ENCODE results near the gene GLIS1.

GLIS1 gene

GRCh38 chr1:53620061-53620855 is 118.7 kb downstream of the GLIS1 start:
- no peak for DNase-seq (ENCODE audit: extremely low read depth in 1 of 2, low read depth in 1 of 2)

- no peak for DNase-seq (ENCODE audit: extremely low read depth in 1 of 2, low read depth in 1 of 2)
These were observed 119.5 kb downstream of the GLIS1 start for GRCh38 chr1:53619367-53620060.

GRCh38 chr1:53618500-53619366 is 120.2 kb downstream of the GLIS1 start:
- no peak for DNase-seq (ENCODE audit: extremely low read depth in 1 of 2, low read depth in 1 of 2)

DNA sequence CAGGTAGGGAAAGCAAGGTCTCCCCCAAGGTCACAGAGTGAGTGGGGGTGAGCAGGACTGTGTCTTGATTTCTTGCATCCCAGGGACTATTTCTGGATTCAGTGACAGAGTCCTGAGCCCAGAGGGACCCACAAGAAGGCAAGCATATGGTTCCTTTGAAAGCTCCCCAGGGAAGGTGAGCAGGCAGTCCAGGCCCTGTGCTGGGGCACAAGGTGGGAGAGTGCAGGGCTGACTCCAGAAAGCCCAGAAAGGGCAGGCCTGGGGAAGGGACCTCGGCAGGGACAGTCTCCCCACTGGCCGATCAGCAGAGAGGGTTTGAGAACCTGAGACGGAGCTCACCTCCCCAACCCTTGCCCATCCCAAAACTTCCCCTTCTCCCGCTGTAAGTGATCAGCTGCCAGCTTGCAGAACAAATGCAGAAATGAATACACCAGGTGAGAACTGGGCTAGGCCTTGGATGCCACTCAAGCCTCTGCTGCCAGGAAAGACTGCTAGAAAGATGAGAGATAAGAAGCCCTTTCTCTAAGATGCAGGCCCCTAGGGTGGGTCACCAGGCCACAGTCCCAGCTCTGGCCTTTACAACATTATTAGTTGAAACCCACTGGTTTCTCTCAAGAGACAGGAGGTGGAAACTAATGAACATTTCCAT is 121.0 kb downstream of the GLIS1 start:
- DNase-seq (ENCODE audit: extremely low read depth in 1 of 2, low read depth in 1 of 2): no peak

DNA sequence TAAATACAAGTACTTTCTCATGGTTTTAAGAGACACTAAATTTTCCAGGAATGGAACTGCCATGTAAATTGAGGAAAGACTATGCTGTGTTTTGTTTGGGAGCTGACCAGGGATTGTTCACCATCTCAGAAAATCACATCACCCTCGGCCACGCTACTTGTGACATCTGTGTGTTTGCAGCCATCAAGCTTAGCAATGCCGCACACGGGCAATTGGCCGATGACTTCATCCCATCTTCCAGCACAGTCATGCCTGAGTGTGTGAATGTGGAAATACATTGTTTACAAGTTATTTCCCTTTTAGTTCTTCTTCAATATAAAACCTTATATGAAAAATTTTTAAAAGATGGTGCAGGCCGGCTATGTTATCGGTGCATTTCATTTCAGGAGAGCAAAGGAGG is 121.6 kb downstream of the GLIS1 start:
- DNase-seq (ENCODE audit: extremely low read depth in 1 of 2, low read depth in 1 of 2): no peak

- no peak for DNase-seq (ENCODE audit: extremely low read depth in 1 of 2, low read depth in 1 of 2)
These were observed 122.0 kb downstream of the GLIS1 start for GRCh38 chr1:53616927-53617326.

- DNase-seq (ENCODE audit: extremely low read depth in 1 of 2, low read depth in 1 of 2): no peak
These were observed 122.5 kb downstream of the GLIS1 start for GRCh38 chr1:53616511-53616910.

- no peak for DNase-seq (ENCODE audit: extremely low read depth in 1 of 2, low read depth in 1 of 2)
These were observed 123.9 kb downstream of the GLIS1 start for GRCh38 chr1:53615101-53615500.

- no peak for DNase-seq (ENCODE audit: extremely low read depth in 1 of 2, low read depth in 1 of 2)
These were observed 124.5 kb downstream of the GLIS1 start for GRCh38 chr1:53614231-53615021.

GRCh38 chr1:53608676-53609075 is 130.3 kb downstream of the GLIS1 start:
- no peak for DNase-seq (ENCODE audit: extremely low read depth in 1 of 2, low read depth in 1 of 2)

DNA sequence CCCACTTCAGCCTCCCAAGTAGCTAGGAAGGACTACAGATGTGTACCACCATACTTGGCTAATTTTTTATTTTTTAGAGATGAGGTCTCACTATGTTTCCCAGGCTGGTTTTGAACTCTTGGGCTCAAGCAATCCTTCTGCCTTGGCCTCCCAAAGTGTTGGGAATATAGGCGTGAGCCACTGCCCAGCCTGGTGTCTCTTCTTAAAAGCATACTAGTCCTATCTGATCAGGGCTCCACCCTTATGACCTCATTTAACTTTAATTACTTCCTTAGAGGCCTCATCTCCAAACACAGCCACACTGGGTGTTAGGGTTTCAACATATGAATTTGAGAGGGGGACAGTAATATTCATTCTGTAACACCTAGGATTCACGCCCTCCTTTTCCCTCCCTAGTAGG is 130.9 kb downstream of the GLIS1 start:
- DNase-seq (ENCODE audit: extremely low read depth in 1 of 2, low read depth in 1 of 2): no peak

GRCh38 chr1:53606651-53607051 is 132.3 kb downstream of the GLIS1 start:
- no peak for DNase-seq (ENCODE audit: extremely low read depth in 1 of 2, low read depth in 1 of 2)

- no peak for DNase-seq (ENCODE audit: extremely low read depth in 1 of 2, low read depth in 1 of 2)
These were observed 132.8 kb downstream of the GLIS1 start for GRCh38 chr1:53606197-53606596.

DNA sequence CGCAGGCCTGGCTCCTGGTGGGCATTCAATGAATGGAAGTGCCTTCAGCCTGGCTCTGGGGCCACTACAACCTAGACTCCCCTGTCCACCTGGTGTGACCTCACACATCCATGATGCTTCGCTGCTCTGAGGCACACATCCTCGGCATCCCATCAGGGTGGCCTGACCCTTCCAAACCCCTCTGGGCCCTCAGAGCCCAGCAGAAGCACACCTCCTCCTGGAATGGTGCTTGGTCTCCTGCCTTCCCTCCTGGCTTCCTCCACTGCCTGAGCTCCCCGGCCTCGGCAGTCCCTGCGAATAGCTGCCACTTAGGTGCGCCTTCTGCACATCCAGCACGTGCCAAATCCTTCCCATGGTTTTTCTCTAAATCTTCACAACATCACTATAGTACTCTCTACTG is 133.8 kb downstream of the GLIS1 start:
- DNase-seq (ENCODE audit: extremely low read depth in 1 of 2, low read depth in 1 of 2): no peak

DNA sequence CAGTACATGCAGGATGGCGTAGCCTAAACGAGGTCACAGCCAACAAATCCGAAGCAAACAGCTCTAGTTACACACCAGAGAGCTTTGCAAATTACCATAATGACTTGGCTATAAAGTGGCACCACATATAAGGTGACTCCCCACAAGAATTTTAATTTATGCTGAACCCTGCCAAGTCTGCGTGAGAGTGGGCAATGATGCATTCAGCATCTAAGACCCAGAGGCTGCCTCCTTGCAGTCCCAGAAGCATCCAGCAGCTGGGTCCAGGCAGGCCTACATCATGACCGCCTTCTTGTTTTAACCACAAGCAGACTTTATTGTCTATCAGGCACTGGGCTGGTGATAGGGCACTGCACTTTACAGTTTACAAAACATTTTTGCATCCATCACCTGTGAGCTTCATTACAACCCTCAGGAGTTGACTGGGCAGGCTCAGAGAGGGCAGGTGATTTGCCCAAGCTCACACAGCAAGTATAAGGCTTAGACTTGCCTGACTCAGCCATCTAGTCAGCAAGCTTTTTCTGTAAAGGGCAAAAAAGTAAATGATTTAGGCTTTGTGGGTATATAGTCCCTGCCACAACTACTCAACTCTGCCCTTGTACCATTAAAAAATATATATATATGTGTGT is 134.6 kb downstream of the GLIS1 start:
- no peak for DNase-seq (ENCODE audit: extremely low read depth in 1 of 2, low read depth in 1 of 2)

- DNase-seq (ENCODE audit: extremely low read depth in 1 of 2, low read depth in 1 of 2): no peak
These were observed 135.5 kb downstream of the GLIS1 start for GRCh38 chr1:53603431-53603830.

GRCh38 chr1:53601867-53602775 is 136.8 kb downstream of the GLIS1 start:
- DNase-seq (ENCODE audit: extremely low read depth in 1 of 2, low read depth in 1 of 2): no peak

GRCh38 chr1:53601031-53601745 is 137.8 kb downstream of the GLIS1 start:
- DNase-seq (ENCODE audit: extremely low read depth in 1 of 2, low read depth in 1 of 2): no peak

Data from stimulated activated CD8-positive, alpha-beta memory T cell treated with anti-CD3 and anti-CD28 coated beads, Interleukin-7, amount 100 ng/mL, for 48 hours (primary cell).